ENCODE measurements around the gene HSD17B12.

DNA sequence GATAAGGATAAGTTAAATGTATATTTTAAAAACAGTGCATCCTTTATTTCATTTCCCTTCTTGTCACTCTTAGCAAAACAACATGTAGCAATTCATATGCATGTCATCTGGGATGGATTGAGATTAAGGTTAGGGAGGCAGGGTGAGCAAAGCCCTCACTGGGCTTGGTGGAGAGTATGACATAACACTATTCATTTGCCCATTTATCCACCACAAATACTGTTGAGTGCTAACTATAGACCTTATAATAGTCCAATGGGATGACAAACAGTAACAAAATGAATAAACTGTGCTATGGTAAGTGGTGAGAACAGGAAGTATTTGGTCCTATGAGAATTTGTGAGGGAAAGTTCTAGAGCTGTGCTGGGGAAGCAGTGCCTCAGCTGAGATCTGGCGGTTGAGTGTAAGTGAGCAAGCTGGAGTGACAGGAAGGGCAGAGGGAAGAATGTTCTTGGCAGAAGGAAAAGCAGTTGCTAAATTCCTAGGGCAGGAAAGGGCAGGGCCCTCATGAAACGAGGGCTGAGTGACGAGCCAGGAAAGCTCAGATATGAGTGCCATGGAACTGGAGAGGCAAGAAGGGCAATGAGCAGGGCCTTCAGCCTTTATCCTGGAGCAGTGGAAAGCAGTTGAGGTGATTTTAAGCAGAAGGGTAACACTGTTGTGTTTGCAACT lies 6.7 kb downstream of the HSD17B12 start:
- TF ChIP-seq POLR2AphosphoS5 (IDR thresholded peaks at IDR 0.05; ENCODE audit: low read depth) (no peak), EZH2 (IDR thresholded peaks at IDR 0.05; ENCODE audit: low read depth, unreplicated experiment) (no peak), EZH2phosphoT487 (IDR thresholded peaks at IDR 0.05; ENCODE audit: unreplicated experiment) (no peak), ZNF114 (CRISPR knock-in tag; IDR thresholded peaks at IDR 0.05) (no peak), JUNB (IDR thresholded peaks at IDR 0.05; ENCODE audit: unreplicated experiment) (no peak), CREB1 (CRISPR knock-in tag; IDR thresholded peaks at IDR 0.05; ENCODE audit: low read depth) (no peak)
- TF ChIP-seq, protein P1, sequence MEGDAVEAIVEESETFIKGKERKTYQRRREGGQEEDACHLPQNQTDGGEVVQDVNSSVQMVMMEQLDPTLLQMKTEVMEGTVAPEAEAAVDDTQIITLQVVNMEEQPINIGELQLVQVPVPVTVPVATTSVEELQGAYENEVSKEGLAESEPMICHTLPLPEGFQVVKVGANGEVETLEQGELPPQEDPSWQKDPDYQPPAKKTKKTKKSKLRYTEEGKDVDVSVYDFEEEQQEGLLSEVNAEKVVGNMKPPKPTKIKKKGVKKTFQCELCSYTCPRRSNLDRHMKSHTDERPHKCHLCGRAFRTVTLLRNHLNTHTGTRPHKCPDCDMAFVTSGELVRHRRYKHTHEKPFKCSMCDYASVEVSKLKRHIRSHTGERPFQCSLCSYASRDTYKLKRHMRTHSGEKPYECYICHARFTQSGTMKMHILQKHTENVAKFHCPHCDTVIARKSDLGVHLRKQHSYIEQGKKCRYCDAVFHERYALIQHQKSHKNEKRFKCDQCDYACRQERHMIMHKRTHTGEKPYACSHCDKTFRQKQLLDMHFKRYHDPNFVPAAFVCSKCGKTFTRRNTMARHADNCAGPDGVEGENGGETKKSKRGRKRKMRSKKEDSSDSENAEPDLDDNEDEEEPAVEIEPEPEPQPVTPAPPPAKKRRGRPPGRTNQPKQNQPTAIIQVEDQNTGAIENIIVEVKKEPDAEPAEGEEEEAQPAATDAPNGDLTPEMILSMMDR (conservative IDR thresholded peaks at IDR 0.05; ENCODE audit: low read depth in 2 of 2): no peak
- TF ChIP-seq, protein P2, sequence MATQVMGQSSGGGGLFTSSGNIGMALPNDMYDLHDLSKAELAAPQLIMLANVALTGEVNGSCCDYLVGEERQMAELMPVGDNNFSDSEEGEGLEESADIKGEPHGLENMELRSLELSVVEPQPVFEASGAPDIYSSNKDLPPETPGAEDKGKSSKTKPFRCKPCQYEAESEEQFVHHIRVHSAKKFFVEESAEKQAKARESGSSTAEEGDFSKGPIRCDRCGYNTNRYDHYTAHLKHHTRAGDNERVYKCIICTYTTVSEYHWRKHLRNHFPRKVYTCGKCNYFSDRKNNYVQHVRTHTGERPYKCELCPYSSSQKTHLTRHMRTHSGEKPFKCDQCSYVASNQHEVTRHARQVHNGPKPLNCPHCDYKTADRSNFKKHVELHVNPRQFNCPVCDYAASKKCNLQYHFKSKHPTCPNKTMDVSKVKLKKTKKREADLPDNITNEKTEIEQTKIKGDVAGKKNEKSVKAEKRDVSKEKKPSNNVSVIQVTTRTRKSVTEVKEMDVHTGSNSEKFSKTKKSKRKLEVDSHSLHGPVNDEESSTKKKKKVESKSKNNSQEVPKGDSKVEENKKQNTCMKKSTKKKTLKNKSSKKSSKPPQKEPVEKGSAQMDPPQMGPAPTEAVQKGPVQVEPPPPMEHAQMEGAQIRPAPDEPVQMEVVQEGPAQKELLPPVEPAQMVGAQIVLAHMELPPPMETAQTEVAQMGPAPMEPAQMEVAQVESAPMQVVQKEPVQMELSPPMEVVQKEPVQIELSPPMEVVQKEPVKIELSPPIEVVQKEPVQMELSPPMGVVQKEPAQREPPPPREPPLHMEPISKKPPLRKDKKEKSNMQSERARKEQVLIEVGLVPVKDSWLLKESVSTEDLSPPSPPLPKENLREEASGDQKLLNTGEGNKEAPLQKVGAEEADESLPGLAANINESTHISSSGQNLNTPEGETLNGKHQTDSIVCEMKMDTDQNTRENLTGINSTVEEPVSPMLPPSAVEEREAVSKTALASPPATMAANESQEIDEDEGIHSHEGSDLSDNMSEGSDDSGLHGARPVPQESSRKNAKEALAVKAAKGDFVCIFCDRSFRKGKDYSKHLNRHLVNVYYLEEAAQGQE (IDR thresholded peaks at IDR 0.05; ENCODE audit: unreplicated experiment): no peak
- TF ChIP-seq, protein P3, sequence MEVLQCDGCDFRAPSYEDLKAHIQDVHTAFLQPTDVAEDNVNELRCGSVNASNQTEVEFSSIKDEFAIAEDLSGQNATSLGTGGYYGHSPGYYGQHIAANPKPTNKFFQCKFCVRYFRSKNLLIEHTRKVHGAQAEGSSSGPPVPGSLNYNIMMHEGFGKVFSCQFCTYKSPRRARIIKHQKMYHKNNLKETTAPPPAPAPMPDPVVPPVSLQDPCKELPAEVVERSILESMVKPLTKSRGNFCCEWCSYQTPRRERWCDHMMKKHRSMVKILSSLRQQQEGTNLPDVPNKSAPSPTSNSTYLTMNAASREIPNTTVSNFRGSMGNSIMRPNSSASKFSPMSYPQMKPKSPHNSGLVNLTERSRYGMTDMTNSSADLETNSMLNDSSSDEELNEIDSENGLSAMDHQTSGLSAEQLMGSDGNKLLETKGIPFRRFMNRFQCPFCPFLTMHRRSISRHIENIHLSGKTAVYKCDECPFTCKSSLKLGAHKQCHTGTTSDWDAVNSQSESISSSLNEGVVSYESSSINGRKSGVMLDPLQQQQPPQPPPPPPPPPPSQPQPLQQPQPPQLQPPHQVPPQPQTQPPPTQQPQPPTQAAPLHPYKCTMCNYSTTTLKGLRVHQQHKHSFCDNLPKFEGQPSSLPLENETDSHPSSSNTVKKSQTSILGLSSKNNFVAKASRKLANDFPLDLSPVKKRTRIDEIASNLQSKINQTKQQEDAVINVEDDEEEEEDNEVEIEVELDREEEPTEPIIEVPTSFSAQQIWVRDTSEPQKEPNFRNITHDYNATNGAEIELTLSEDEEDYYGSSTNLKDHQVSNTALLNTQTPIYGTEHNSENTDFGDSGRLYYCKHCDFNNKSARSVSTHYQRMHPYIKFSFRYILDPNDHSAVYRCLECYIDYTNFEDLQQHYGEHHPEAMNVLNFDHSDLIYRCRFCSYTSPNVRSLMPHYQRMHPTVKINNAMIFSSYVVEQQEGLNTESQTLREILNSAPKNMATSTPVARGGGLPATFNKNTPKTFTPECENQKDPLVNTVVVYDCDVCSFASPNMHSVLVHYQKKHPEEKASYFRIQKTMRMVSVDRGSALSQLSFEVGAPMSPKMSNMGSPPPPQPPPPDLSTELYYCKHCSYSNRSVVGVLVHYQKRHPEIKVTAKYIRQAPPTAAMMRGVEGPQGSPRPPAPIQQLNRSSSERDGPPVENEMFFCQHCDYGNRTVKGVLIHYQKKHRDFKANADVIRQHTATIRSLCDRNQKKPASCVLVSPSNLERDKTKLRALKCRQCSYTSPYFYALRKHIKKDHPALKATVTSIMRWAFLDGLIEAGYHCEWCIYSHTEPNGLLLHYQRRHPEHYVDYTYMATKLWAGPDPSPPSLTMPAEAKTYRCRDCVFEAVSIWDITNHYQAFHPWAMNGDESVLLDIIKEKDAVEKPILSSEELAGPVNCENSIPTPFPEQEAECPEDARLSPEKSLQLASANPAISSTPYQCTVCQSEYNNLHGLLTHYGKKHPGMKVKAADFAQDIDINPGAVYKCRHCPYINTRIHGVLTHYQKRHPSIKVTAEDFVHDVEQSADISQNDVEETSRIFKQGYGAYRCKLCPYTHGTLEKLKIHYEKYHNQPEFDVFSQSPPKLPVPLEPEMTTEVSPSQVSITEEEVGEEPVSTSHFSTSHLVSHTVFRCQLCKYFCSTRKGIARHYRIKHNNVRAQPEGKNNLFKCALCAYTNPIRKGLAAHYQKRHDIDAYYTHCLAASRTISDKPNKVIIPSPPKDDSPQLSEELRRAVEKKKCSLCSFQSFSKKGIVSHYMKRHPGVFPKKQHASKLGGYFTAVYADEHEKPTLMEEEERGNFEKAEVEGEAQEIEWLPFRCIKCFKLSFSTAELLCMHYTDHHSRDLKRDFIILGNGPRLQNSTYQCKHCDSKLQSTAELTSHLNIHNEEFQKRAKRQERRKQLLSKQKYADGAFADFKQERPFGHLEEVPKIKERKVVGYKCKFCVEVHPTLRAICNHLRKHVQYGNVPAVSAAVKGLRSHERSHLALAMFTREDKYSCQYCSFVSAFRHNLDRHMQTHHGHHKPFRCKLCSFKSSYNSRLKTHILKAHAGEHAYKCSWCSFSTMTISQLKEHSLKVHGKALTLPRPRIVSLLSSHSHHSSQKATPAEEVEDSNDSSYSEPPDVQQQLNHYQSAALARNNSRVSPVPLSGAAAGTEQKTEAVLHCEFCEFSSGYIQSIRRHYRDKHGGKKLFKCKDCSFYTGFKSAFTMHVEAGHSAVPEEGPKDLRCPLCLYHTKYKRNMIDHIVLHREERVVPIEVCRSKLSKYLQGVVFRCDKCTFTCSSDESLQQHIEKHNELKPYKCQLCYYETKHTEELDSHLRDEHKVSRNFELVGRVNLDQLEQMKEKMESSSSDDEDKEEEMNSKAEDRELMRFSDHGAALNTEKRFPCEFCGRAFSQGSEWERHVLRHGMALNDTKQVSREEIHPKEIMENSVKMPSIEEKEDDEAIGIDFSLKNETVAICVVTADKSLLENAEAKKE (CRISPR knock-in tag; IDR thresholded peaks at IDR 0.05): no peak

All from GM23338 (cell line).